ENCODE measurements around the gene EOLA1.

DNA sequence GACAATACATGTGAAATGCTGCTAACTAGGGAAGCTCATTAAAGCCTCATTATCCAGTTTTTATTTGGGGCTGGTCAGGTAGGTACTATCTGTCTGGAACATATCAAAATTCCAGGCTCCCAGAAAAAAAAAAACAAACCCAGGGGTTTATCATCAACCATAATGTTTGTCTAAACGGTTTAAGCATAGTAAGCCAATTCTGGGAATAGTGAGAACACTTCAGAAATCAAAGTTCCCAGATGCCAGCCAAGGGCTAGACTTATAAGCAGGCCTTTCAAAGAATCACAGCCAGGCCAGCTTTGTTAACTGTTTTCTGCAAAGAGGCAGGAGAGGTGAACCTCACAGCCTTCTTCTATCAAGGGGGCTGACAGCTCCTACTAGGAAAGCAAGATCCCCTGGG lies 43.8 kb upstream of the EOLA1 start:
- no peak for TF ChIP-seq CTCF (conservative IDR thresholded peaks at IDR 0.05)
- no peak for TF ChIP-seq EZH2 (IDR thresholded peaks at IDR 0.05; ENCODE audit: low read depth)
